ENCODE data around the gene KLHDC8B.

DNA sequence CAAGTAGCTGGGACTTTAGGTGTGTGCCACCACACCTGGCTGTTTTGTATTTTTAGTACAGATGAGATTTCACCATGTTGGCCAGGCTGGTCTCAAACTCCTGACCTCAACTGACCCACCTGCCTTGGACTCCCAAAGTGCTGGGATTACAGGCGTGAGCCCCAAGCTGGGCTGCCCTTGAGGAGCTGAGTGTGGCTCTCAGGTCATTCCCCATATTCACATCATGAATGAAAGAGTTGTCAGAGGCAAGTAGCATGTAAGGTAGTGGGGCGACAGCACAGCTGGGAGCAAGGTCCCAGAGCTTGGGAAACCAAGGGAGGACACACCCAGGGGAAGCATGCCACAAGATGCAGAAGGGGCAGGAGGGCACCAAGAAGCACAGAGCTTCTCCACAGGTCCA is 10.2 kb upstream of the KLHDC8B start:
- TF ChIP-seq, protein P1, sequence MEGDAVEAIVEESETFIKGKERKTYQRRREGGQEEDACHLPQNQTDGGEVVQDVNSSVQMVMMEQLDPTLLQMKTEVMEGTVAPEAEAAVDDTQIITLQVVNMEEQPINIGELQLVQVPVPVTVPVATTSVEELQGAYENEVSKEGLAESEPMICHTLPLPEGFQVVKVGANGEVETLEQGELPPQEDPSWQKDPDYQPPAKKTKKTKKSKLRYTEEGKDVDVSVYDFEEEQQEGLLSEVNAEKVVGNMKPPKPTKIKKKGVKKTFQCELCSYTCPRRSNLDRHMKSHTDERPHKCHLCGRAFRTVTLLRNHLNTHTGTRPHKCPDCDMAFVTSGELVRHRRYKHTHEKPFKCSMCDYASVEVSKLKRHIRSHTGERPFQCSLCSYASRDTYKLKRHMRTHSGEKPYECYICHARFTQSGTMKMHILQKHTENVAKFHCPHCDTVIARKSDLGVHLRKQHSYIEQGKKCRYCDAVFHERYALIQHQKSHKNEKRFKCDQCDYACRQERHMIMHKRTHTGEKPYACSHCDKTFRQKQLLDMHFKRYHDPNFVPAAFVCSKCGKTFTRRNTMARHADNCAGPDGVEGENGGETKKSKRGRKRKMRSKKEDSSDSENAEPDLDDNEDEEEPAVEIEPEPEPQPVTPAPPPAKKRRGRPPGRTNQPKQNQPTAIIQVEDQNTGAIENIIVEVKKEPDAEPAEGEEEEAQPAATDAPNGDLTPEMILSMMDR (IDR thresholded peaks at IDR 0.05), result no peak
- TF ChIP-seq POLR2AphosphoS5 (IDR thresholded peaks at IDR 0.05), result no peak
- TF ChIP-seq EP300 (IDR thresholded peaks at IDR 0.05), result no peak
- no peak for TF ChIP-seq POLR2A (IDR thresholded peaks at IDR 0.05)
